ENCODE results near the gene RBMS3.

The RBMS3 gene

GRCh38 chr3:29557825-29558224, 277.0 kb downstream of the RBMS3 start:
- no peaks in the 10 kb centered on the region for H3K27me3 ChIP-seq (ENCODE audit: control insufficient read depth, insufficient read depth, low read length)
- H3K4me3 ChIP-seq (ENCODE audit: low read length), result no peak overlapping the region
- no peaks in the 10 kb centered on the region for H3K36me3 ChIP-seq (ENCODE audit: control insufficient read depth, insufficient read depth, low read length)
- no peak overlapping the region for H3K27ac ChIP-seq (ENCODE audit: low read length)
- DNase-seq (ENCODE audit: low read depth, low spot score), result no peak
- H3K4me1 ChIP-seq (ENCODE audit: control insufficient read depth, insufficient read depth, low read length), result no peaks in the 10 kb centered on the region
- WGBS (ENCODE audit: insufficient coverage, insufficient read length), result no CpG with 5 or more reads among the region's 2 CpGs
- no peaks in the 10 kb centered on the region for H3K9me3 ChIP-seq (ENCODE audit: control insufficient read depth, insufficient read depth, low read length)

GRCh38 chr3:29559741-29560465, 279.0 kb downstream of the RBMS3 start:
- no peaks in the 10 kb centered on the region for H3K4me1 ChIP-seq (ENCODE audit: control insufficient read depth, insufficient read depth, low read length)
- H3K9me3 ChIP-seq (ENCODE audit: control insufficient read depth, insufficient read depth, low read length), result no peaks in the 10 kb centered on the region
- no peaks in the 10 kb centered on the region for H3K27me3 ChIP-seq (ENCODE audit: control insufficient read depth, insufficient read depth, low read length)
- H3K4me3 ChIP-seq (ENCODE audit: low read length), result no peak overlapping the region
- H3K36me3 ChIP-seq (ENCODE audit: control insufficient read depth, insufficient read depth, low read length), result no peaks in the 10 kb centered on the region
- WGBS (ENCODE audit: insufficient coverage, insufficient read length), result no CpG with 5 or more reads among the region's 1 CpG
- H3K27ac ChIP-seq (ENCODE audit: low read length), result no peak overlapping the region
- no peak for DNase-seq (ENCODE audit: low read depth, low spot score)

GRCh38 chr3:29561651-29562149, 280.8 kb downstream of the RBMS3 start:
- Histone ChIP-seq H3K27me3 (ENCODE audit: control insufficient read depth, insufficient read depth, low read length) (no peaks in the 10 kb centered on the region), H3K9me3 (ENCODE audit: control insufficient read depth, insufficient read depth, low read length) (no peaks in the 10 kb centered on the region), H3K4me1 (ENCODE audit: control insufficient read depth, insufficient read depth, low read length) (no peaks in the 10 kb centered on the region), H3K27ac (ENCODE audit: low read length) (no peak overlapping the region), H3K36me3 (ENCODE audit: control insufficient read depth, insufficient read depth, low read length) (no peaks in the 10 kb centered on the region), H3K4me3 (ENCODE audit: low read length) (no peak overlapping the region)
- WGBS (ENCODE audit: insufficient coverage, insufficient read length), result no CpG with 5 or more reads among the region's 4 CpGs
- DNase-seq (ENCODE audit: low read depth, low spot score), result no peak

GRCh38 chr3:29565236-29565635, 284.4 kb downstream of the RBMS3 start:
- Histone ChIP-seq H3K4me1 (ENCODE audit: control insufficient read depth, insufficient read depth, low read length) (no peaks in the 10 kb centered on the region), H3K9me3 (ENCODE audit: control insufficient read depth, insufficient read depth, low read length) (no peaks in the 10 kb centered on the region), H3K4me3 (ENCODE audit: low read length) (no peak overlapping the region), H3K27ac (ENCODE audit: low read length) (no peak overlapping the region), H3K36me3 (ENCODE audit: control insufficient read depth, insufficient read depth, low read length) (no peaks in the 10 kb centered on the region), H3K27me3 (ENCODE audit: control insufficient read depth, insufficient read depth, low read length) (no peaks in the 10 kb centered on the region)
- DNase-seq (ENCODE audit: low read depth, low spot score), result no peak

GRCh38 chr3:29567501-29567900, 286.6 kb downstream of the RBMS3 start:
- Histone ChIP-seq H3K9me3 (ENCODE audit: control insufficient read depth, insufficient read depth, low read length) (no peaks in the 10 kb centered on the region), H3K36me3 (ENCODE audit: control insufficient read depth, insufficient read depth, low read length) (no peaks in the 10 kb centered on the region), H3K27me3 (ENCODE audit: control insufficient read depth, insufficient read depth, low read length) (no peaks in the 10 kb centered on the region), H3K27ac (ENCODE audit: low read length) (no peak overlapping the region), H3K4me3 (ENCODE audit: low read length) (no peak overlapping the region), H3K4me1 (ENCODE audit: control insufficient read depth, insufficient read depth, low read length) (no peaks in the 10 kb centered on the region)
- no CpG with 5 or more reads among the region's 4 CpGs for WGBS (ENCODE audit: insufficient coverage, insufficient read length)
- DNase-seq (ENCODE audit: low read depth, low spot score), result no peak

- no peak overlapping the region for H3K4me3 ChIP-seq (ENCODE audit: low read length)
- DNase-seq (ENCODE audit: low read depth, low spot score), result no peak
- H3K27me3 ChIP-seq (ENCODE audit: control insufficient read depth, insufficient read depth, low read length), result no peaks in the 10 kb centered on the region
- H3K4me1 ChIP-seq (ENCODE audit: control insufficient read depth, insufficient read depth, low read length), result no peaks in the 10 kb centered on the region
- H3K27ac ChIP-seq (ENCODE audit: low read length), result no peak overlapping the region
- no peaks in the 10 kb centered on the region for H3K36me3 ChIP-seq (ENCODE audit: control insufficient read depth, insufficient read depth, low read length)
- no peaks in the 10 kb centered on the region for H3K9me3 ChIP-seq (ENCODE audit: control insufficient read depth, insufficient read depth, low read length)
- 100% methylated on average over 1 of the region's 2 CpGs for WGBS (ENCODE audit: insufficient coverage, insufficient read length)
Observed at GRCh38 chr3:29568355-29568754, 287.5 kb downstream of the RBMS3 start.

GRCh38 chr3:29576181-29576580, 295.3 kb downstream of the RBMS3 start:
- Histone ChIP-seq H3K27me3 (ENCODE audit: control insufficient read depth, insufficient read depth, low read length) (no peaks in the 10 kb centered on the region), H3K4me1 (ENCODE audit: control insufficient read depth, insufficient read depth, low read length) (no peaks in the 10 kb centered on the region), H3K27ac (ENCODE audit: low read length) (no peak overlapping the region), H3K9me3 (ENCODE audit: control insufficient read depth, insufficient read depth, low read length) (no peaks in the 10 kb centered on the region), H3K36me3 (ENCODE audit: control insufficient read depth, insufficient read depth, low read length) (no peaks in the 10 kb centered on the region), H3K4me3 (ENCODE audit: low read length) (no peak overlapping the region)
- DNase-seq (ENCODE audit: low read depth, low spot score), result no peak
- WGBS (ENCODE audit: insufficient coverage, insufficient read length), result no CpG with 5 or more reads among the region's 1 CpG

GRCh38 chr3:29576675-29577074, 295.8 kb downstream of the RBMS3 start:
- Histone ChIP-seq H3K36me3 (ENCODE audit: control insufficient read depth, insufficient read depth, low read length) (no peaks in the 10 kb centered on the region), H3K4me3 (ENCODE audit: low read length) (no peak overlapping the region)

GRCh38 chr3:29577250-29577649, 296.4 kb downstream of the RBMS3 start:
- no peaks in the 10 kb centered on the region for H3K36me3 ChIP-seq (ENCODE audit: control insufficient read depth, insufficient read depth, low read length)
- no peak overlapping the region for H3K27ac ChIP-seq (ENCODE audit: low read length)
- WGBS (ENCODE audit: insufficient coverage, insufficient read length), result no CpG with 5 or more reads among the region's 2 CpGs
- DNase-seq (ENCODE audit: low read depth, low spot score), result no peak
- H3K4me1 ChIP-seq (ENCODE audit: control insufficient read depth, insufficient read depth, low read length), result no peaks in the 10 kb centered on the region
- no peaks in the 10 kb centered on the region for H3K9me3 ChIP-seq (ENCODE audit: control insufficient read depth, insufficient read depth, low read length)
- H3K27me3 ChIP-seq (ENCODE audit: control insufficient read depth, insufficient read depth, low read length), result no peaks in the 10 kb centered on the region
- no peak overlapping the region for H3K4me3 ChIP-seq (ENCODE audit: low read length)

More at GRCh38 chr3:29576675-29577074, 295.8 kb downstream of the RBMS3 start:
- Histone ChIP-seq H3K4me1 (ENCODE audit: control insufficient read depth, insufficient read depth, low read length) (no peaks in the 10 kb centered on the region), H3K9me3 (ENCODE audit: control insufficient read depth, insufficient read depth, low read length) (no peaks in the 10 kb centered on the region), H3K27me3 (ENCODE audit: control insufficient read depth, insufficient read depth, low read length) (no peaks in the 10 kb centered on the region), H3K27ac (ENCODE audit: low read length) (no peak overlapping the region)
- no peak for DNase-seq (ENCODE audit: low read depth, low spot score)

- Histone ChIP-seq H3K4me1 (ENCODE audit: control insufficient read depth, insufficient read depth, low read length) (no peaks in the 10 kb centered on the region), H3K9me3 (ENCODE audit: control insufficient read depth, insufficient read depth, low read length) (no peaks in the 10 kb centered on the region), H3K4me3 (ENCODE audit: low read length) (no peak overlapping the region), H3K27ac (ENCODE audit: low read length) (no peak overlapping the region), H3K36me3 (ENCODE audit: control insufficient read depth, insufficient read depth, low read length) (no peaks in the 10 kb centered on the region), H3K27me3 (ENCODE audit: control insufficient read depth, insufficient read depth, low read length) (no peaks in the 10 kb centered on the region)
- no CpG with 5 or more reads among the region's 1 CpG for WGBS (ENCODE audit: insufficient coverage, insufficient read length)
- no peak for DNase-seq (ENCODE audit: low read depth, low spot score)
Observed at GRCh38 chr3:29581311-29581710, 300.4 kb downstream of the RBMS3 start.

GRCh38 chr3:29582273-29582672, 301.4 kb downstream of the RBMS3 start:
- WGBS (ENCODE audit: insufficient coverage, insufficient read length), result no CpG with 5 or more reads among the region's 3 CpGs
- Histone ChIP-seq H3K4me1 (ENCODE audit: control insufficient read depth, insufficient read depth, low read length) (no peaks in the 10 kb centered on the region), H3K27me3 (ENCODE audit: control insufficient read depth, insufficient read depth, low read length) (no peaks in the 10 kb centered on the region), H3K27ac (ENCODE audit: low read length) (no peak overlapping the region), H3K4me3 (ENCODE audit: low read length) (no peak overlapping the region), H3K36me3 (ENCODE audit: control insufficient read depth, insufficient read depth, low read length) (no peaks in the 10 kb centered on the region), H3K9me3 (ENCODE audit: control insufficient read depth, insufficient read depth, low read length) (no peaks in the 10 kb centered on the region)
- DNase-seq (ENCODE audit: low read depth, low spot score), result no peak

All from iPS DF 6.9 (cell line).